Coronary artery (tissue), 2 donors: ENCODE results near the gene LCE6A.

ENCODE experiments used
- DNase-seq: peaks from one replicate; pipeline ENCODE4 v3.0.0-alpha.2; 2017; ENCODE audit warnings: low spot score
- H3K27ac ChIP-seq, 2 donors: fragments of 200-600 bp; sonication (generic); one replicate each; pipeline ENCODE4 v1.5.1; 2016 to 2019
- H3K4me3 ChIP-seq: fragments of 200-600 bp; sonication (generic); 2 replicates; pipeline ENCODE4 v1.5.1; 2016; ENCODE audit warnings: mild to moderate bottlenecking, moderate library complexity
- TF ChIP-seq, protein P1 (sequence below): fragments of 200-600 bp; sonication (generic); IDR thresholded peaks from one replicate; pipeline ENCODE4 v1.5.1; 2019; ENCODE audit warnings: antibody characterized with exemption

LCE6A gene

DNA sequence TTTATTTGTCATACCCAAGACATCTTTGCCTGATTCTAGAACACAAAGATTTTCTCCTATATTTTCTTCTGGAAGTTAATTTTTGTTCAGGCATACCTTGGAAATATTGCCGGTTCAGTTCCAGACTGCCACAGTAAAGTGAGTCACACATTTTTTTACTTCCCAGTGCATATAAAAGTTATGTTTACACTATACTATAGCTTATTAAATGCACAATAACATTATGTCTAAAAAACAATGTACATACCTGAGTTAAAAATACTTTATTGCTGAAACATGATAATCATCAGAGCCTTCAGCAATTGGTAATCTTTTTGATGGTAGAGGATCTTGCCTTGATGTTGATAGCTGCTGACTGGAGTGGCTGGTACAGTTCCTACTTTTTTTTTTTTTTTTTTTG, 45.5 kb downstream of the LCE6A start:
- TF ChIP-seq, protein P1, sequence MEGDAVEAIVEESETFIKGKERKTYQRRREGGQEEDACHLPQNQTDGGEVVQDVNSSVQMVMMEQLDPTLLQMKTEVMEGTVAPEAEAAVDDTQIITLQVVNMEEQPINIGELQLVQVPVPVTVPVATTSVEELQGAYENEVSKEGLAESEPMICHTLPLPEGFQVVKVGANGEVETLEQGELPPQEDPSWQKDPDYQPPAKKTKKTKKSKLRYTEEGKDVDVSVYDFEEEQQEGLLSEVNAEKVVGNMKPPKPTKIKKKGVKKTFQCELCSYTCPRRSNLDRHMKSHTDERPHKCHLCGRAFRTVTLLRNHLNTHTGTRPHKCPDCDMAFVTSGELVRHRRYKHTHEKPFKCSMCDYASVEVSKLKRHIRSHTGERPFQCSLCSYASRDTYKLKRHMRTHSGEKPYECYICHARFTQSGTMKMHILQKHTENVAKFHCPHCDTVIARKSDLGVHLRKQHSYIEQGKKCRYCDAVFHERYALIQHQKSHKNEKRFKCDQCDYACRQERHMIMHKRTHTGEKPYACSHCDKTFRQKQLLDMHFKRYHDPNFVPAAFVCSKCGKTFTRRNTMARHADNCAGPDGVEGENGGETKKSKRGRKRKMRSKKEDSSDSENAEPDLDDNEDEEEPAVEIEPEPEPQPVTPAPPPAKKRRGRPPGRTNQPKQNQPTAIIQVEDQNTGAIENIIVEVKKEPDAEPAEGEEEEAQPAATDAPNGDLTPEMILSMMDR, result no peak
- Histone ChIP-seq H3K4me3 (no peak overlapping the region), H3K27ac (no peak overlapping the region)
- DNase-seq, result no peak
